ENCODE measurements around the gene NEK10. TPM values are rescaled to one million over a fixed set of nuclear protein-coding genes. Genes with fewer than 3 reads are reported as not detected.

The NEK10 gene
- total RNA-seq, 1 experiment from 2014 or later = 0.66 TPM

DNA sequence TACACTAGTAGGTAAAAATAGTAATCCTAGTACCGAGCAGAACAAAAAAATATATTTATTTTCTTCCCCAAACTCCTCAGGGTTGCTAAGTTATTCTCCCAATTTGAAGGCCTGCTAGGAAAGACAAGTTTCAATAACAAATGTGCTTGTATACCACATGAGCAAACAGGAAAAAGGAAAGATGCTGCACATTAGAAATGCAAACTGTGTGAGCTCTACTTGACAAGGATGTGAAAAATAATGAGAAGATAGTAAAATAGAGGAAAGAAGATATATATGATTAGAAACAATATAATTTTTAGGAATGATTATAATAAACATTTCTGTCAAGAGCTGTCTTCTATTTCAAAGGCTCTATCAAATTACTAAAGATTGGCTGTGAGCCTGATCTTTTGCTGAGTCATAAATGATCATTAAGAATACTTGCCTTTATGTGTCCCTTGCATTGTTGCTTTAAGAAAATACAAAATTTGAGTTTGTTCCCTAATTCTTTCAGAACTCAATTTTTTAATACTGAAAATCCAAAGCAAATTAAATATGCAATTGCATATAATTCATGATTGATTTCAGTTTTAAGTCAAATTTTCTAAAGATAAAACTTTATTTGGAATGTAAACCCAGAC, 174.2 kb downstream of the NEK10 start:
- no peak overlapping the region for H3K56ac ChIP-seq (ENCODE audit: insufficient read length, low read depth, low read length)
- no peak overlapping the region for H3K4ac ChIP-seq (ENCODE audit: low read depth, low read length)
- no peak overlapping the region for H3T11ph ChIP-seq (ENCODE audit: low read length)
- no peak overlapping the region for H4K91ac ChIP-seq (ENCODE audit: insufficient read length, low read depth, low read length)
- 0 out of 4 replicates have a peak, but pooled peaks cover 2 to 4% of the 10 kb centered on the region in 2 experiments for H3K4me1 Mint-ChIP-seq
- H3K9me3 Mint-ChIP-seq = peaks cover 26 to 28% of the 10 kb centered on the region in 2 experiments
- H2BK120ac ChIP-seq (ENCODE audit: low read depth, low read length, poor library complexity, severe bottlenecking) = no peak overlapping the region
- no peak overlapping the region for H2AFZ ChIP-seq (ENCODE audit: low read length)
- H3K4me2 ChIP-seq (ENCODE audit: insufficient read depth, insufficient read length, low read length) = no peak overlapping the region
- peaks cover 8% of the 10 kb centered on the region for H3K9me3 ChIP-seq (ENCODE audit: control insufficient read depth, low read depth, low read length)
- H3K27me3 Mint-ChIP-seq (ENCODE audit: low read depth) = no peaks in the 10 kb centered on the region; the same call in 1 of the 2 replicates
- H3K27ac Mint-ChIP-seq = no peak overlapping the region
- H3K23ac ChIP-seq (ENCODE audit: insufficient read length, low read depth, low read length) = no peak overlapping the region
- no peak overlapping the region for H2BK5ac ChIP-seq (ENCODE audit: insufficient read length, low read length)
- H3K79me1 ChIP-seq (ENCODE audit: insufficient read depth, low read depth, low read length, poor library complexity, severe bottlenecking) = no peaks in the 10 kb centered on the region
- no CpG with 5 or more reads among the region's 1 CpG for WGBS (ENCODE audit: extremely low coverage, insufficient read length, low lambda C conversion rate)
- no peaks in the 10 kb centered on the region for H3K4me1 ChIP-seq (ENCODE audit: insufficient read depth, low read length)
- no peak overlapping the region for H3K4me3 Mint-ChIP-seq
- H2BK12ac ChIP-seq (ENCODE audit: insufficient read length, low read depth, low read length) = no peak overlapping the region
- H3K18ac ChIP-seq (ENCODE audit: insufficient read length, low read depth, low read length) = no peak overlapping the region
- DNase-seq = no peak
- H3K27me3 ChIP-seq (ENCODE audit: insufficient read depth, low read length) = no peaks in the 10 kb centered on the region
- H4K5ac ChIP-seq (ENCODE audit: insufficient read length, low read depth, low read length) = no peak overlapping the region
- no peak overlapping the region for H4K8ac ChIP-seq (replicated peaks; ENCODE audit: insufficient read length, low read depth, low read length)
- no peak overlapping the region for H2BK20ac ChIP-seq (ENCODE audit: low read depth, low read length, poor library complexity, severe bottlenecking)
- no peak overlapping the region for H3K14ac ChIP-seq (ENCODE audit: insufficient read depth, low read length)
- H3K79me2 ChIP-seq (ENCODE audit: insufficient read depth, low read length) = no peaks in the 10 kb centered on the region
- H3K23me2 ChIP-seq (ENCODE audit: insufficient read length, low read depth, low read length, poor library complexity, severe bottlenecking) = no peaks in the 10 kb centered on the region
- peaks cover 16 to 23% (median 18%) of the 10 kb centered on the region in 3 experiments for H3K36me3 Mint-ChIP-seq (ENCODE audit: insufficient read depth in 1 of 3, low read depth in 3 of 3)
- no peak overlapping the region for H2BK15ac ChIP-seq (ENCODE audit: low read depth, low read length)
- no peak overlapping the region for H3K27ac ChIP-seq (ENCODE audit: insufficient read length, low read depth, low read length)
- H2AK5ac ChIP-seq (ENCODE audit: insufficient read length, low read length) = no peak overlapping the region
- TF ChIP-seq, protein P1, sequence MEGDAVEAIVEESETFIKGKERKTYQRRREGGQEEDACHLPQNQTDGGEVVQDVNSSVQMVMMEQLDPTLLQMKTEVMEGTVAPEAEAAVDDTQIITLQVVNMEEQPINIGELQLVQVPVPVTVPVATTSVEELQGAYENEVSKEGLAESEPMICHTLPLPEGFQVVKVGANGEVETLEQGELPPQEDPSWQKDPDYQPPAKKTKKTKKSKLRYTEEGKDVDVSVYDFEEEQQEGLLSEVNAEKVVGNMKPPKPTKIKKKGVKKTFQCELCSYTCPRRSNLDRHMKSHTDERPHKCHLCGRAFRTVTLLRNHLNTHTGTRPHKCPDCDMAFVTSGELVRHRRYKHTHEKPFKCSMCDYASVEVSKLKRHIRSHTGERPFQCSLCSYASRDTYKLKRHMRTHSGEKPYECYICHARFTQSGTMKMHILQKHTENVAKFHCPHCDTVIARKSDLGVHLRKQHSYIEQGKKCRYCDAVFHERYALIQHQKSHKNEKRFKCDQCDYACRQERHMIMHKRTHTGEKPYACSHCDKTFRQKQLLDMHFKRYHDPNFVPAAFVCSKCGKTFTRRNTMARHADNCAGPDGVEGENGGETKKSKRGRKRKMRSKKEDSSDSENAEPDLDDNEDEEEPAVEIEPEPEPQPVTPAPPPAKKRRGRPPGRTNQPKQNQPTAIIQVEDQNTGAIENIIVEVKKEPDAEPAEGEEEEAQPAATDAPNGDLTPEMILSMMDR (conservative IDR thresholded peaks at IDR 0.05) = no peak
- no peak overlapping the region for H3K9ac ChIP-seq (ENCODE audit: extremely low read depth, insufficient read length, low read length)
- no peaks in the 10 kb centered on the region for H4K20me1 ChIP-seq (ENCODE audit: control insufficient read depth, insufficient read depth, insufficient read length)

Data from H9 (cell line).